Thoracic aorta (tissue), 2 donors: ENCODE results near the gene RNF224. TPM values are rescaled to one million over a fixed set of nuclear protein-coding genes. Genes with fewer than 3 reads are reported as not detected.

Experiments
- ATAC-seq: fragments of 150-250 bp; one replicate; pipeline ENCODE4 v1.8.0; 2017; ENCODE audit warnings: low read depth; ENCODE audit not compliant: insufficient number of reproducible peaks, low FRiP score
- DNase-seq: peaks from one replicate; pipeline ENCODE4 v3.0.0-alpha.2; 2020; ENCODE audit warnings: low spot score
- H3K27ac ChIP-seq, 2 donors: fragments of 200-600 bp; sonication (generic); 1 replicate in 1 of 2; 2 replicates in 1 of 2; pipeline ENCODE4 v1.5.1; 2016; ENCODE audit warnings: mild to moderate bottlenecking in 2 of 2, moderate library complexity in 2 of 2
- H3K27me3 ChIP-seq: fragments of 200-600 bp; sonication (generic); replicated peaks from 2 replicates; pipeline ENCODE4 v1.6.0; 2016; ENCODE audit warnings: mild to moderate bottlenecking; ENCODE audit not compliant: insufficient read depth
- H3K36me3 ChIP-seq: fragments of 200-600 bp; sonication (generic); one replicate; pipeline ENCODE4 v1.5.1; 2016
- H3K4me1 ChIP-seq, 2 donors: fragments of 200-600 bp; sonication (generic); 1 replicate in 1 of 2; 2 replicates in 1 of 2; pipeline versions ENCODE4 v1.5.1 to v1.6.0; 2016; ENCODE audit warnings: low read depth in 2 of 2, mild to moderate bottlenecking in 1 of 2; ENCODE audit not compliant: control insufficient read depth in 1 of 2
- H3K4me3 ChIP-seq: fragments of 200-600 bp; sonication (generic); 2 replicates; pipeline ENCODE4 v1.5.1; 2016; ENCODE audit warnings: mild to moderate bottlenecking
- H3K9me3 ChIP-seq: fragments of 200-600 bp; sonication (generic); 2 replicates; pipeline ENCODE4 v1.5.1; 2016
- CTCF ChIP-seq: fragments of 200-600 bp; sonication (generic); IDR thresholded peaks from one replicate; pipeline ENCODE4 v1.5.1; 2019; ENCODE audit warnings: antibody characterized with exemption
- total RNA-seq, 2 donors: library from RNA; depleted of rRNA; stranded (reverse); fragments of >200 nt; gene quantifications; one replicate each; pipeline versions ENCODE4 v1.1.0 to v1.2.3, GENCODE V29; 2016

Gene RNF224
- total RNA-seq, 2 donors from 2014 or later: not detected

GRCh38 chr9:137222190-137223077 lies 4.9 kb upstream of the RNF224 start, which contains the start of gene RNF208:
TSS of gene RNF208 (minus strand) at chr9:137222240. CDS start at chr9:137221212, 1,028 bp downstream.
- no peak for DNase-seq
- TF ChIP-seq CTCF: no peak
- Histone ChIP-seq H3K4me3 (peak within 1 kb of the TSS; percentile 83), H3K27me3 (no peaks in the 10 kb centered on the region), H3K9me3 (no peaks in the 10 kb centered on the region), H3K27ac (peak within 1 kb of the TSS; percentile 89 to 96), H3K36me3 (no peaks in the 10 kb centered on the region), H3K4me1 (peaks cover 7 to 19% of the 10 kb centered on the region in 2 donors)
- no peak for ATAC-seq

- peak overlapping the region; percentile 83 for H3K4me3 ChIP-seq
- H3K27me3 ChIP-seq: no peaks in the 10 kb centered on the region
- H3K36me3 ChIP-seq: no peaks in the 10 kb centered on the region
- H3K4me1 ChIP-seq: peaks cover 7 to 19% of the 10 kb centered on the region in 2 donors
- no peaks in the 10 kb centered on the region for H3K9me3 ChIP-seq
- H3K27ac ChIP-seq: peak overlapping the region; percentile 89 to 96
- peak; percentile 80 for ATAC-seq
- peak; percentile 93 for DNase-seq
- TF ChIP-seq CTCF: no peak
Observed at GRCh38 chr9:137223078-137223970, 4.0 kb upstream of the RNF224 start.

GRCh38 chr9:137224830-137225694 lies 2.2 kb upstream of the RNF224 start, which contains the start of gene CYSRT1:
TSS of gene CYSRT1 (plus strand) at chr9:137225174. CDS start at chr9:137225622, 448 bp downstream.
- peaks cover 7 to 19% of the 10 kb centered on the region in 2 donors for H3K4me1 ChIP-seq

GRCh38 chr9:137225699-137226331 lies 1.5 kb upstream of the RNF224 start:
- no peaks in the 10 kb centered on the region for H3K9me3 ChIP-seq
- TF ChIP-seq CTCF: no peak
- H3K36me3 ChIP-seq: no peaks in the 10 kb centered on the region
- H3K4me3 ChIP-seq: no peak overlapping the region
- peaks cover 7 to 19% of the 10 kb centered on the region in 2 donors for H3K4me1 ChIP-seq
- H3K27me3 ChIP-seq: no peaks in the 10 kb centered on the region
- DNase-seq: no peak
- no peak overlapping the region for H3K27ac ChIP-seq
- no peak for ATAC-seq

More at GRCh38 chr9:137224830-137225694, 2.2 kb upstream of the RNF224 start, which contains the start of gene CYSRT1:
- ATAC-seq: no peak
- Histone ChIP-seq H3K27me3 (no peaks in the 10 kb centered on the region), H3K9me3 (no peaks in the 10 kb centered on the region), H3K36me3 (no peaks in the 10 kb centered on the region), H3K27ac (peak within 1 kb of the TSS; percentile 89 to 96), H3K4me3 (peak within 1 kb of the TSS; percentile 83)
- no peak for TF ChIP-seq CTCF
- no peak for DNase-seq
